GM19193 (cell line): ENCODE data around the gene MSL1.

Experiments
- POLR2A ChIP-seq: IDR thresholded peaks from 4 replicates; pipeline ENCODE4 v1.6.1; 2011; ENCODE audit not compliant: insufficient read depth, insufficient read length; ENCODE audit errors: extremely low read depth

MSL1 gene

DNA sequence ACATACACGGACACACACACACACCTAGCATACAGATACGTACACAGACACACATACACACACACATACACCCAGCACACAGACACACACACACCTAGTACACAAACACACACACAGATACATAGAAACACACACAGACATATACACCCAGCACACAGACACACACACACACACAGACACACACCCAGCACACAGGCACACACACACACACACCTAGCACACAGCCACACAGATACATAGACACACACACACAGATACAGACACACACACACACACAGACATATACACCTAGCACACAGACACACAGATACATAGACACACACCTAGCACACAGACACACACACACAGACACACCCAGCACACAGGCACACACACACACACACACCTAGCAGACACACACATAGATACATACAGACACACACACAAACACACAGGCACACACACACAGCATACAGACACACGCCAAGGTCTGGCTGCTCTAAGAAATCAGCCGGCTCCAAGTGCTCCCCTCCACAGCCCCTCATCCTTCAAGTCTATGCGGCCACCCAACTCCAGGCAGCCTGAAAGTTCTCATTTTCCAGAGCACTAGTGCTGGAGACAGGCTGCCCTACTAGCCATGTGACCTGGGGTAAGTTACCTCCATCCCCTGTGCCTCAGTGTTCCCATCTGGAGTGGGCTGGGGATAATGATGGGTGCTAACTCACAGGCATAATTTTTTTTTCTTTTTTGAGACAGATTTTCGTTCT is 34.5 kb upstream of the MSL1 start:
- no peak for TF ChIP-seq POLR2A

DNA sequence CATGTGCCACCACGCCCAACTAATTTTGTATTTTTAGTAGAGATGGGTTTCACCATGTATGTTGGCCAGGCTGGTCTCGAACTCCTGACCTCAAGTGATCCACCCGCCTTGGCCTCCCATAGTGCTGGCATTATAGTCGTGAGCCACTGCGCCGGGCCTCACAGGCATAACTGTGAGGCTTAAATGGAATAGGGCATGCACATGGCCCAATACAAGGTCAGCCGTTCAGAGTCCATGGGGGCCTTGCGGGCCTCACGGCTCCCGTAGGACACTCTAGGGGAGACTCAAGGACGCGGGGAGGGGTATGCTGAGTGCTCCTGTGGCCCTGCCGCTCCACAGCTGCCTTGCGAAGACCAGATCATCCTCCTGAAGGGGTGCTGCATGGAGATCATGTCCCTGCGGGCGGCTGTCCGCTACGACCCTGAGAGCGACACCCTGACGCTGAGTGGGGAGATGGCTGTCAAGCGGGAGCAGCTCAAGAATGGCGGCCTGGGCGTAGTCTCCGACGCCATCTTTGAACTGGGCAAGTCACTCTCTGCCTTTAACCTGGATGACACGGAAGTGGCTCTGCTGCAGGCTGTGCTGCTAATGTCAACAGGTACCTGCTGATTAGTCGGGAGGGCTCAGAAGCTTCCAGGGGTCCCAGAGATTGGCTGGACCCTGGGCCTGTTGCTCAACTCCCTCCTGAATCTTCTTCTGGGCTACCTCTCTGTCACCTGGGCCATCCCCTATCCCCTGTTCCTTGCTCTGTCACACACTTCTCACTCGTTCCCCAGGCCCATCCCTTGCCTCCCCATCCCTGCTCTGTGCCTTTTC is 33.7 kb upstream of the MSL1 start:
- TF ChIP-seq POLR2A: no peak

DNA sequence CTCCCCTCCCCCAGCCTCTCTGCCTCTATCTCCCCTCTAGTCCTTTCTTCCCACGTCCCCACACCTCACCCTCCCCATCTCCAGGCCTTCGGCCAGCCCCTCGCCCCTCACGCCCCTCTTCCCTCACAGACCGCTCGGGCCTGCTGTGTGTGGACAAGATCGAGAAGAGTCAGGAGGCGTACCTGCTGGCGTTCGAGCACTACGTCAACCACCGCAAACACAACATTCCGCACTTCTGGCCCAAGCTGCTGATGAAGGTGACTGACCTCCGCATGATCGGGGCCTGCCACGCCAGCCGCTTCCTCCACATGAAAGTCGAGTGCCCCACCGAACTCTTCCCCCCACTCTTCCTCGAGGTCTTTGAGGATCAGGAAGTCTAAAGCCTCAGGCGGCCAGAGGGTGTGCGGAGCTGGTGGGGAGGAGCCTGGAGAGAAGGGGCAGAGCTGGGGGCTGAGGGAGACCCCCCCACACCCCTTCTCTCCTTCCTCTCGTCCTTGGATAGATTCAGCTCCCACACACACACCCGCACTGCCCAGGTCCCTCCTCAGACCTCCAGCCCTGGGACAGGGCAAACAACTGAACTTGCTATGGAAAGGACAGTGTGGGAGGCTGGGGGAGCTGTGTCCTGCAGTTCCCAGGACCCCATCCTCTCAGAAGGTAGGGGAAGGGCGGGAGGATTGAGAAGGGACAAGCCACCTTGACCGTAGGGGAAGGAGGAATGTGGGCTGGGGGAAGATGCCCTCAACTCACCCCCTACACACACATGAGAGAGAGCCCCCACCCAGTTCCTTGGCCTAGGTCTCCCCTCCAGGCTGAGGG is 32.5 kb upstream of the MSL1 start:
- TF ChIP-seq POLR2A: no peak

DNA sequence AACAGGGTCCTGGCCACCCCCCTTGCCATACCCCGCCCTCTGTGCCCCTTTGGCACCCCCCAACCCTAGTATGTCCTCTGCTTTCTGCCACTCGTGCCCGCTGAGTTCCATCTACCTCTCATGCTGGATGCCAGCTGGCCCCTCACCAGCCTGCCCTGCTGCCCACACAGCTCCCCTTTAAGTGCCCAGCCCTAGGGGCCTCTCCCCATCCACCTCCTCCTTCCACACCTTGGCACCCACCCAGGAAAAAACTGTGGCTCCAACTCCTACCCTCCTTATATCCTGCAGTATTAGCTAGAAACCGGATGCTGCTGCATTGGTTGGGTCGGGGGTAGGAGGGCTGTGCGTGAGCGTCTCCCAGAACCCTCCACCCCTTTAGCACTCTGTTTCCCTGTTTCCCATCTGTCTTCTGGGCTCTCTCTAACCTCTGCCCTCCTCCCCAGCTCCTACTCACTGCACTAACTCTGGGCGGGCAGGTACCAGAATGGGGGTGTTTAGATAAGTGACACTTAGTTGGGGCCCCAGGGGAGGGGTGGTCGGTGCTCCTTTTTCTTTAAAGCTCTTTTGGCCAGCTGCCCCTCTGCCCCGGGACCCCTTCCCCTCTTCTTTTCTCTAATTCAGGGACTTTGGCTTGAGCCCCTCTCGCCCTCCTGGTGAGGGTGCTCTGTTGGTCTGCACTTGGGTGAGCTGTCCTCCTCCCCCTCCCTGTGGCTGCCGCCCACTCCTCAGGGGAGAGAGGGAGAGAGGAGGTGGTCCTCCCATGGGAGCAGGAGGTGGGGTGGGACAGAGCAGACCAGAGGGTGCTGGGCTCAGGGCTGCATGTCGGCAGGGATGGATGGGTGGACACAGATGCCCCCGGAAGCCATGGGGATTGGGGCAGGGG is 31.3 kb upstream of the MSL1 start:
- TF ChIP-seq POLR2A: no peak

DNA sequence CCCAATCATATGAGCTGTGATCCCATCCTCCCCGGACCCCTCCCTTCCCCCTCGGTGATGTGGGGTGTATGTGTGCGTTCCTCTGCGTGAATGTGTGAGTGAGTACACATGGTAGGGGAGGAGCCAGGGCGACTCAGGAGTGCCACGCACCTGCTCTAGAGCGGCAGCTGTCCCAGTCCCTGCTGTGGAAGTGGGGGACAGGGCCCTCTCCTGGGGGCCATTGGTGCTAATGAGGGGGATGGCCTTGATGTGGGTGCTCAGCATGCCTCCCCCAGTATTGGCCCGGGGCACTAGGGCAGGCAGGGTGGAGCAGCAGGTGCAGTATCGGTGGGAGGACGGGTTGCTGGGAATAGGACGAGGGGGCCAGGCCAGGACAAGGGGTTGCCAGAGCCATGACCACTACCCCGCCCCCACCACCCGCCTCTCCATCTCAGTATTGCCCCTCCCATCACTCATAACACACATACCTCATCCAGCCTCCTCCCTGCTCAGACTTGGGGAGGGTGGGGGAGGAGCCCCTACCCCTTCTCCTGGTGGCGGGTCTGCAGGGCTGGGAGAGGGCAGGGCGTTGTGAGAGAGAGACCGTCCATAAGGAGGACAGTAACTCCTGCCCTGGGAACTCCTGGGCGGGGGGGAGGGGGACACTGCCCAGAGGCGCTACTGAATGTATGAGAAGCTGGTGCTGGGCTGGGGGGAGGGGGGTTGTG is 29.9 kb upstream of the MSL1 start:
- TF ChIP-seq POLR2A: no peak

DNA sequence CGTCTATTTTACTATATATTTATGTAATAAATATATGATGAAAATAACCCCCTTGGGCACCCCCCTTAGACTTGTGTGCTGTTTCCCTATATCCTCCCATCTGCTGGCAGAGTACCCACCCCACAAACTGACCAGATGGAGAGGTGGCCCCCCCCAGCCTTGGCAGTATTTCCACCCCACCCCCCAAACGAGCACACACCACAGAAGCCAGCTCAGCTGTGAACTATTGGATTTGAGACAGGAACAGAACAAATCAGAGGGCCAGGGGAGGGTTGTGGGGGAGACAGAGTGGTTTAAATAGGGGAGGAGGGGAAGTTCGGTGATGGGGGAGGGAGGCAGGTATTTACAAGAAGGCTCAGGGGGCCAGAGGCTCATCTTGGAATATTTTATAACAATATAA is 29.2 kb upstream of the MSL1 start:
- no peak for TF ChIP-seq POLR2A

DNA sequence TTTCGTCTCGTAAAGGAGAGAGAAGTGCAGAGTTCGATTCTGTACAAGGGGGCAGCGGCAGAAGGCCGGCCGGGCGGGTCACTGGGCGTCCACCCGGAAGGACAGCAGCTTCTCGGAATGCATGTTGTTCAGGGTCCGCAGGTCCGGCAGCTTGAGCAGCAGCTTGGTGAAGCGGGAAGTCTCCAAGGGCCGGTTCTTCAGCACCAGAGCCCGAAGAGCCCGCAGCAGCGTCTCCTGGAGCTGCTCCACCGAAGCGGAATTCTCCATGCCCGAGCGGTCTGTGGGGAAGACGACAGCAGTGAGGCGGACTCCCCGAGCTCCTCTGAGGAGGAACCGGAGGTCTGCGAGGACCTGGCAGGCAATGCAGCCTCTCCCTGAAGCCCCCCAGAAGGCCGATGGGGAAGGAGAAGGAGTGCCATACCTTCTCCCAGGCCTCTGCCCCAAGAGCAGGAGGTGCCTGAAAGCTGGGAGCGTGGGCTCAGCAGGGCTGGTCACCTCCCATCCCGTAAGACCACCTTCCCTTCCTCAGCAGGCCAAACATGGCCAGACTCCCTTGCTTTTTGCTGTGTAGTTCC is 28.7 kb upstream of the MSL1 start:
- no peak for TF ChIP-seq POLR2A

DNA sequence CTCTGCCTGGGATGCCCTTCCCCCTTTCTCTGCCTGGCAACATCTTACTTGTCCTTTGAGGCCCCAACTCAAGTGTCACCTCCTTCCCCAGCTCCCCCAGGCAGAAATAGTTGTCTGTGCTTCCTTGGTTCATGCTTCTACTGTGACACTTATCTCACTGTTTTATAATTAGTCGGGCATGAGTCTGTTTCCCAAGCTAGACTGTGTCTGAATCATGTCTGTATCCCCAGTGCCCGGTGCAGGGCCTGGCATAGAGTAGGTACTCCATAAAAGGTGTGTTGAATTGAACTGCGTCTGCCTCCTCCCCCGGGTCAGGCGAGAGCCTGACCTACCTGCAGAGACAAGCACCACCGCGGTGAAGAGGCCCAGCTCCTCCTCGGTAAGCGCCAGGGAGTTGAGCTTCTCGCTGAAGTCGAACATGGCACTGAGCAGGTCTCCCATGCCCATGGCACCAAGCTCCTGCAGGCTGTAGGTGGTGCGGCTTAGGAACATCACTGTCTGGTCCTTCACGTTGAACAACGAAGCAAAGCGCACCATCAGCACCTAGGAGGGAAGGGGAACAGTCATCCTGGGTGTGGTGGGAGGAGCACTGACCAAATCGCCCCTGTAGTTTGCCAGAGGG is 28.1 kb upstream of the MSL1 start:
- TF ChIP-seq POLR2A: no peak

DNA sequence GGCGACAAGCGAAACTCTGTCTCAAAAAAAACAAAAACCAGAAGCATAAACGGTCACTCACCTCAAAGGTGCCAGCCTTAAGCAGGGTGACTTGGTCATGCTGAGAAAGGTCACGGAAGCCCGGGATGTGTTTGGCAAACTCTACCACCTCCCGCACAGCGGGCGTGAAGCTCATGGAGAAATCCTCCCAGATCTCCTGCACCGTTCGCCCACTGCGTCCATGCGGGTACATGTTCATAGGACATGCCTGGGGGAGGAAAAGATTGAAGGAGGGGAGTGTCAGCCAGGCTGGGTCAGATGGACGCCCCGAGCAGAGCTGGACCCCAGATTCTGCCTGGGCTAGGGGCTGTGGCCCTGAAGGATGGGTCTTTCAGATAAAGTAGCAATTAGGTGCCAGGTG is 26.9 kb upstream of the MSL1 start:
- no peak for TF ChIP-seq POLR2A

DNA sequence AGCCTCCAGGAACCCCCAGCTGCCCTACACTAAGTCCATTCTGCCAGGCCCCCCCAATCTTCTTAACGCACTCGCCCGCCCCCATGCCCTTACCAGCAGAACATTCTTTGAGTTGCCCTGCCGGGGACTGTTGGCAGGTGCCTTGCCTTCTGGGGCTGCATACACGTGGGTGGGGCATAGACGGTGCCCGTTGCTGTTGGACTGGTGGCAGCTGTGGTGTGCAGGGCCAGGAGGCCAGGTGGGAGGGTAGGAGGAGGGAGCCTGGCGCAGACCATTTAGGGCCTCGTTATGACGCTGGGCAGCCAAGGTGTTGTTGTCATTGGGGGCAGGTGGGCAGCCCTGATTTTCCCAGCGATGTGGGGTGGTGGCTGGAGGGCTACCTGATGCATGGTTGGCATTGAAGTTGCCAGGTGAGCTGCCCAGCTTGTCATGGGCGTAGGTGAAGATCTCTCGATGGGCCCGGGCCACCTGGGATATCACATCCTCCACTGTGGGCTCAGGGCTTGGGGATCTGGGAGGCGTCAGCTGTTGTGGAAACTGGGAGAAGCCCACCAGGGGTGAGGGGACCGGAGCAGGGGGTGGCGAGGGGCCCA is 26.3 kb upstream of the MSL1 start:
- TF ChIP-seq POLR2A: no peak

DNA sequence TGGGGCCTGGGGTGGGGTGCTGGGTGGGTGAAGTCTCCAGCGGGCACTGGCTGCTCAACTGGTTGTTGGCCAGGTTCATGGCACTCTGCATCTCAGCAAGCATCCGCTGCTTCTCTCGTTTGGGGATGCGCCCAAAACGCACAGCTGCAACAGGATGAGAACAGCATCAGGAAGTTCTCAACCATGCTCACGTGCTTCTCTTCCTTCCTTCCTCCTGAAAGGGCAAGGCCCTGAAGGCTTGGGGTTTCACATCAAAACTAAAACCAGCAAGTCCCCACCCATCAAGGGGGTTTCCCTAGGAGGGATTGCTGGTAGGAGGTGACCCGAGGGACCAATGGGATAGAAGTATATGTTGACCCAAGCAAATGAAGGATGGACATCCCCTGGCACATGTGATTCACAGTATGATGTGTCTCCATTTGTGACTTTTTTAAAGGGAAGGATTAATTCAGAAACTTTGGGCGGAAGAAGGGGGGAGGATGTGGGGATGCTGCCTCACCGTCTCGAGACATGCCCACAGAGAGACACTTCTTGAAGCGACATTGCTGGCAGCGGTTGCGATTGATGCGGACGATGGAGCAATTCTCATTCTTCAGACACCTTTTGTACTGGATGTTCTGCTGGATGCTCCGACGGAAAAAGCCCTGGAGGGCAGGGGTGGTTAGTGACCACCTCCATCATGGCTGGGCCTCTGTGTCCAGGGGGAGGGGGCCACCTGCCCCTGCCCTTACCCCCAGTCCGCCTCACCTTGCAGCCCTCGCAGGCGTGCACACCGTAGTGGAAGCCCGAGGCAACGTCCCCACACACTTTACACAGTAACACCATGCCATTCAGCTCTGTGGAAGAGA is 25.6 kb upstream of the MSL1 start:
- peak; percentile 59 for TF ChIP-seq POLR2A

DNA sequence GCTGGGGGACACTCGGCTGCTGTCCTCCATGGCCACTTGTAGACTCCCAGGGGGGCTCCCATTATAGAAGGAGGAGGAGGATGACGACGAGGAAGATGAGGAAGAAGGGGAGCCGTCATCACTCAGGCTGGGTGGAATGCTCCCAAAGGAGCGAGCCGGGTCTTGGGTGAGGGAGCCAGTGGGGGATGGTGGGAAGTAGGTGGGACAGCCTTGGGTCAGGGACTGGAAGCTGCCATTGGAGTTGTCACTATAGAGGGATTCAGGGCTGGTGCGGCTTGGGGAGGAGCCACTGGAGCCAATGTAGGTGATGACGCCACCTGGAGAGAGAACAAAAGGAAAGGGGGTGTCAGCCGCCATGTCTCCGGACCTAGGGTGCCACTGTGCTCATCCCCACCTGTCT is 24.7 kb upstream of the MSL1 start:
- TF ChIP-seq POLR2A: no peak
